ENCODE results near the gene PLAGL1.
A peak's percentile ranks its signal among the peaks of the same experiment; 100 is the strongest.
"Not testable (repeated sequence)": the region's sequence is repeated elsewhere in the genome, so short reads cannot be mapped to it uniquely, and the experiment has no call there.

Gene PLAGL1

GRCh38 chr6:143941852-143942627 is 66.0 kb downstream of the PLAGL1 start:
- DNase-seq (ENCODE audit: insufficient read length, low spot score) (peak; percentile 10), FAIRE-seq (peak; percentile 53)

- peak; percentile 59 for DNase-seq (ENCODE audit: insufficient read length, low spot score)
- peak; percentile 91 for FAIRE-seq
Observed at GRCh38 chr6:143940011-143940597, 68.0 kb downstream of the PLAGL1 start.

- peak; percentile 4 for FAIRE-seq
Observed at GRCh38 chr6:143939364-143939763, 68.7 kb downstream of the PLAGL1 start.

GRCh38 chr6:143937668-143937970 is 70.4 kb downstream of the PLAGL1 start:
- DNase-seq (ENCODE audit: insufficient read length, low spot score) (no peak), FAIRE-seq (no peak)

More at GRCh38 chr6:143939364-143939763, 68.7 kb downstream of the PLAGL1 start:
- no peak for DNase-seq (ENCODE audit: insufficient read length, low spot score)

- FAIRE-seq (no peak), DNase-seq (ENCODE audit: insufficient read length, low spot score) (no peak)
Observed at GRCh38 chr6:143936778-143937667, 71.0 kb downstream of the PLAGL1 start.

GRCh38 chr6:143936347-143936746 is 71.7 kb downstream of the PLAGL1 start:
- no peak for FAIRE-seq
- no peak for DNase-seq (ENCODE audit: insufficient read length, low spot score)

GRCh38 chr6:143934867-143935266 is 73.2 kb downstream of the PLAGL1 start:
- FAIRE-seq: no peak

GRCh38 chr6:143934331-143934730 is 73.7 kb downstream of the PLAGL1 start:
- FAIRE-seq: no peak
- DNase-seq (ENCODE audit: insufficient read length, low spot score): no peak

More at GRCh38 chr6:143934867-143935266, 73.2 kb downstream of the PLAGL1 start:
- DNase-seq (ENCODE audit: insufficient read length, low spot score): no peak

- no peak for FAIRE-seq
- no peak for DNase-seq (ENCODE audit: insufficient read length, low spot score)
Observed at GRCh38 chr6:143929975-143930374, 78.1 kb downstream of the PLAGL1 start.

- FAIRE-seq: no peak
Observed at GRCh38 chr6:143928853-143929252, 79.2 kb downstream of the PLAGL1 start.

GRCh38 chr6:143917026-143917425 is 91.0 kb downstream of the PLAGL1 start:
- FAIRE-seq; DNase-seq (ENCODE audit: insufficient read length, low spot score): not testable (repeated sequence)

More at GRCh38 chr6:143928853-143929252, 79.2 kb downstream of the PLAGL1 start:
- no peak for DNase-seq (ENCODE audit: insufficient read length, low spot score)

- DNase-seq (ENCODE audit: insufficient read length, low spot score) (no peak), FAIRE-seq (no peak)
Observed at GRCh38 chr6:143912671-143913070, 95.4 kb downstream of the PLAGL1 start.

GRCh38 chr6:143911028-143911427 is 97.0 kb downstream of the PLAGL1 start:
- DNase-seq (ENCODE audit: insufficient read length, low spot score): no peak
- no peak for FAIRE-seq

- peak; percentile 62 for FAIRE-seq
- no peak for DNase-seq (ENCODE audit: insufficient read length, low spot score)
Observed at GRCh38 chr6:143902827-143903226, 105.2 kb downstream of the PLAGL1 start.

- peak; percentile 23 for DNase-seq (ENCODE audit: insufficient read length, low spot score)
- peak; percentile 86 for FAIRE-seq
Observed at GRCh38 chr6:143901885-143902750, 105.9 kb downstream of the PLAGL1 start.

GRCh38 chr6:143900358-143900757 is 107.7 kb downstream of the PLAGL1 start:
- DNase-seq (ENCODE audit: insufficient read length, low spot score) (no peak), FAIRE-seq (no peak)

GRCh38 chr6:143896126-143896860 is 111.8 kb downstream of the PLAGL1 start:
- FAIRE-seq (peak; percentile 18), DNase-seq (ENCODE audit: insufficient read length, low spot score) (no peak)

GRCh38 chr6:143894655-143895054 is 113.4 kb downstream of the PLAGL1 start:
- DNase-seq (ENCODE audit: insufficient read length, low spot score) (no peak), FAIRE-seq (no peak)

Measured in GM19239 (cell line).